ENCODE results near the gene MAS1. TPM values are rescaled to one million over a fixed set of nuclear protein-coding genes. Genes with fewer than 3 reads are reported as not detected.
A peak's percentile ranks its signal among the peaks of the same experiment; 100 is the strongest.
"Not testable (repeated sequence)": the region's sequence is repeated elsewhere in the genome, so short reads cannot be mapped to it uniquely, and the experiment has no call there.

The MAS1 gene
- total RNA-seq, result not detected

GRCh38 chr6:159890792-159891191, at the start of gene MAS1:
MAS1 (plus strand) TSS chr6:159890988; CDS start chr6:159906956, 15,968 bp downstream.
- Mint-ChIP-seq H3K27ac (no peak within 1 kb of the TSS), H3K4me1 (no peaks in the 10 kb centered on the region), H3K27me3 (peaks cover 44% of the 10 kb centered on the region), H3K9me3 (no peaks in the 10 kb centered on the region), H3K36me3 (ENCODE audit: low read depth) (no peaks in the 10 kb centered on the region), H3K4me3 (no peak within 1 kb of the TSS)
- CTCF ChIA-PET, result interaction anchor here (1.2 kb wide), 1 partner anchor 62 kb away, joined by 4 read pairs; no protein-coding TSS in a partner anchor
- POLR2A ChIA-PET, result no interaction called here
- no peak for DNase-seq

DNA sequence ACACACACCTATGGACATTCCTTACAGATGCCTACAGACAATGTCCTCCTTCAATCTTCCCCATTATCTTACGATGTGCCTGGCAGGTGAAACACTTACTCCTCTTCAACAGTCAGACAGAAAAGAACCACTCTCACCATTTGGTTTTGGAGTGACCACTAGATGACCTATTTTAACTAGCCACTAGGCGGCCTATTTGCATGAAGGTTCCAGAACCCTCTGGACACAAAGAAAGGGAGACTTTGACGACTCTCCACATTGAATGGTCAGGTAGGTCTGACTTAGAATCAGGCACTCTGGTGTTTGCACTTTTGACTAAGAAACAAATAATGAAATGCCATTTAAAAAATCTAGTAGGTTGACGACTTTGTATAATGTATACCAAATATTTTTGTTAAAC, 48.8 kb upstream of the MAS1 start:
- Mint-ChIP-seq H3K9me3 (no peaks in the 10 kb centered on the region), H3K36me3 (ENCODE audit: low read depth) (no peaks in the 10 kb centered on the region), H3K27ac (no peak overlapping the region), H3K27me3 (peaks cover 1% of the 10 kb centered on the region), H3K4me1 (peaks cover 6% of the 10 kb centered on the region), H3K4me3 (no peak overlapping the region)
- DNase-seq, result no peak
- ChIA-PET CTCF (no interaction called here), POLR2A (no interaction called here)

- Mint-ChIP-seq H3K27ac (no peak overlapping the region), H3K9me3 (peaks cover 7% of the 10 kb centered on the region), H3K27me3 (peaks cover 1% of the 10 kb centered on the region), H3K4me1 (peaks cover 6% of the 10 kb centered on the region), H3K4me3 (no peak overlapping the region), H3K36me3 (ENCODE audit: low read depth) (no peaks in the 10 kb centered on the region)
- ChIA-PET CTCF (interaction anchor here (1.2 kb wide), 1 partner anchor 10 kb away, joined by 3 read pairs; no protein-coding TSS in a partner anchor), POLR2A (no interaction called here)
- no peak for DNase-seq
Observed at GRCh38 chr6:159844737-159845645, 45.8 kb upstream of the MAS1 start.

GRCh38 chr6:159848552-159848951, 42.2 kb upstream of the MAS1 start:
- H3K4me3 Mint-ChIP-seq; POLR2A ChIA-PET; H3K9me3 Mint-ChIP-seq; H3K27ac Mint-ChIP-seq; H3K36me3 Mint-ChIP-seq (ENCODE audit: low read depth); CTCF ChIA-PET; DNase-seq; H3K27me3 Mint-ChIP-seq; H3K4me1 Mint-ChIP-seq: not testable (repeated sequence)

- H3K27ac Mint-ChIP-seq; H3K4me3 Mint-ChIP-seq; H3K36me3 Mint-ChIP-seq (ENCODE audit: low read depth); CTCF ChIA-PET; DNase-seq; POLR2A ChIA-PET; H3K4me1 Mint-ChIP-seq; H3K27me3 Mint-ChIP-seq; H3K9me3 Mint-ChIP-seq: not testable (repeated sequence)
Observed at GRCh38 chr6:159849851-159850250, 40.9 kb upstream of the MAS1 start.

GRCh38 chr6:159852877-159853276, 37.9 kb upstream of the MAS1 start:
- H3K4me1 Mint-ChIP-seq, result no peaks in the 10 kb centered on the region
- POLR2A ChIA-PET, result no interaction called here
- CTCF ChIA-PET, result interaction anchor here (0.6 to 1.3 kb wide), 3 partner anchors 98 to 206 kb away, joined by 3 read pairs; no protein-coding TSS in a partner anchor
- H3K9me3 Mint-ChIP-seq, result peaks cover 5% of the 10 kb centered on the region
- no peak overlapping the region for H3K27ac Mint-ChIP-seq
- H3K36me3 Mint-ChIP-seq (ENCODE audit: low read depth), result no peaks in the 10 kb centered on the region
- no peak overlapping the region for H3K4me3 Mint-ChIP-seq
- peak; percentile 41 for DNase-seq
- peaks cover 15% of the 10 kb centered on the region for H3K27me3 Mint-ChIP-seq

DNA sequence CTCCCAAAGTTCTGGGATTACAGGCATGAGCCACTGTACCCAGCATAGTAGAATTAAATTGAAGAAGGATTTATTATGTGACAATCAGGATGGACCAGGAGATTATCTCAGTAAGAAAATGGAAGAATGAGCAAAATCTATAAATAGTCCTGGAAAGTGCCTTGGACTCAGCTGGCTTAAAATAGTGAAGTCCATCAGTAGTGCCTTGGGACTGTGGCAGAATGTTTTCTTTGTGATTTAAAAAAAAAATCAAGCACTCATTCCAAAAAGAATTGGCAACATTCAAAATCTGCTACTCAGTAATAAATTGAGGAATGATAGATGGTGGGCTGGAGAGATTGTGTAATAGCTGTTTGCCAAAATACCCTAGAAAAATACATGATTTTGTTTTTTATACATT, 37.0 kb upstream of the MAS1 start:
- H3K4me3 Mint-ChIP-seq, result no peak overlapping the region

DNA sequence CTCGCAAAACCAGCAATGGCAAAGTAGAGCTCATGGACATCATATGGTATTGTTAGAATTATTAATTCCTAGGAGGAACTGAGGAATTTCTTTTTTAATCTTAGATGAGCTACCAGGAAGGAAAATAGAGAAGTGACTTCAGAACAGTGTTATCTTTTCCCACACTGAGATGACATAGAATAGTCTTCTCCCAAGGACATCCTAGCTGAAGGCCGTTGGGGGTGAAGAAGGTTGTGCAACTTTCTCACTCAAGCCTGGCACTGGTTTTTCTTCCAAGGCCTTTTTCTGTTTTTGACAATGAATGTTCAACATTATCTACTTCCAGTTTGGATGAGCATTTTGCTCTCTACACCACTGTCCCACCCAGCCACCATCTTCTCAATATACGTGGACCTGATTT, 35.8 kb upstream of the MAS1 start:
- POLR2A ChIA-PET, result no interaction called here
- H3K9me3 Mint-ChIP-seq, result no peaks in the 10 kb centered on the region
- no peak overlapping the region for H3K4me3 Mint-ChIP-seq
- H3K4me1 Mint-ChIP-seq, result no peaks in the 10 kb centered on the region
- CTCF ChIA-PET, result interaction anchor here (0.8 kb wide), 1 partner anchor 9 kb away, joined by 3 read pairs; no protein-coding TSS in a partner anchor
- H3K27me3 Mint-ChIP-seq, result peaks cover 17% of the 10 kb centered on the region
- H3K27ac Mint-ChIP-seq, result no peak overlapping the region
- no peak for DNase-seq
- H3K36me3 Mint-ChIP-seq (ENCODE audit: low read depth), result no peaks in the 10 kb centered on the region

More for the DNA sequence above, 37.0 kb upstream of the MAS1 start:
- H3K9me3 Mint-ChIP-seq, result no peaks in the 10 kb centered on the region
- H3K27ac Mint-ChIP-seq, result no peak overlapping the region
- no peaks in the 10 kb centered on the region for H3K4me1 Mint-ChIP-seq
- DNase-seq, result no peak
- ChIA-PET POLR2A (no interaction called here), CTCF (interaction anchor here (0.7 kb wide), 1 partner anchor 19 kb away, joined by 3 read pairs; no protein-coding TSS in a partner anchor)
- H3K27me3 Mint-ChIP-seq, result peaks cover 17% of the 10 kb centered on the region
- H3K36me3 Mint-ChIP-seq (ENCODE audit: low read depth), result no peaks in the 10 kb centered on the region

GRCh38 chr6:159858259-159858658, 32.5 kb upstream of the MAS1 start:
- no peaks in the 10 kb centered on the region for H3K9me3 Mint-ChIP-seq
- H3K4me1 Mint-ChIP-seq, result peaks cover 15% of the 10 kb centered on the region
- H3K27ac Mint-ChIP-seq, result no peak overlapping the region
- no peaks in the 10 kb centered on the region for H3K36me3 Mint-ChIP-seq (ENCODE audit: low read depth)
- H3K4me3 Mint-ChIP-seq, result no peak overlapping the region
- ChIA-PET POLR2A (no interaction called here), CTCF (no interaction called here)
- no peak for DNase-seq
- H3K27me3 Mint-ChIP-seq, result peaks cover 18% of the 10 kb centered on the region

DNA sequence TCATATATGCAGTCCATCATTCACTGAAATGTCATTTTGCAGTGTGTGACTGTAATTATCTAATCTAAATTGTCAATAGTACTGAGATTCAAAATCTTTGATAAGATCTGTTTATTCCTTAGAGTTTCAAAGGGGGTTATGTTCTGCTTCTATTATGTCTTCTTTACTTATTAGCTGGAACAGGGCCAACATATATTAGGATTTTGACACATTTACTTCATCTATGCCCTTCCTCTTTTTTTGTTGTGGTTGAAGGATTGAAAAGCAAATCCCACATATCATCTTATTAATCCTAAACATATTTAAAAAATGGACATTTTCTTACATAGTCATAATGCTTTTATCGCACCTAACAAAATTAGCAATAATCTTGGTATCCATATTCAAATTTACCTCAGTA, 30.3 kb upstream of the MAS1 start:
- Mint-ChIP-seq H3K9me3 (no peaks in the 10 kb centered on the region), H3K4me1 (peaks cover 16% of the 10 kb centered on the region), H3K4me3 (no peak overlapping the region), H3K27ac (no peak overlapping the region), H3K27me3 (peaks cover 18% of the 10 kb centered on the region), H3K36me3 (ENCODE audit: low read depth) (no peaks in the 10 kb centered on the region)
- POLR2A ChIA-PET, result no interaction called here
- CTCF ChIA-PET, result interaction anchor here (0.7 kb wide), 1 partner anchor 9 kb away, joined by 4 read pairs; no protein-coding TSS in a partner anchor
- no peak for DNase-seq

DNA sequence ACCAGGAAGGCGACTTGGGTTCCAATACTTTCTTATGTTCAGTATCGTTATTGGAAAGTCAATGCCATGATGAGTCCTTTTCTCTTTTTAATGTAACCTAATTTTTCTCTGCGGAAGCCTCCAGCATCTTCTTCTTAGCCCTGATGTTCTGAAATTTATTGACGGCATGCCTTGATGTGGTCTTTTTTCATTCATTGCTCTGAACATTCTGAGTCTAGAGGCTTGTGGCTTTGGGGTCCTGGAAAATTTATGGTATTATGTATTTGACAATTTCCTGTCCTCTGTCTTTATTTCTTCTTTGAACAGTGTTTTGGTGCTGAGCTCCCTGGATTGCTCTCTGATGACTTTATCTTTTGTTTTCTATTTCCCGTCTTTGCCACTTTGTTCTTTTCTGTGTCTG, 28.7 kb upstream of the MAS1 start:
- Mint-ChIP-seq H3K9me3 (no peaks in the 10 kb centered on the region), H3K36me3 (ENCODE audit: low read depth) (no peaks in the 10 kb centered on the region), H3K4me3 (no peak overlapping the region), H3K27ac (no peak overlapping the region), H3K27me3 (peaks cover 12% of the 10 kb centered on the region), H3K4me1 (peaks cover 16% of the 10 kb centered on the region)
- CTCF ChIA-PET, result no interaction called here
- POLR2A ChIA-PET, result no interaction called here
- no peak for DNase-seq

DNA sequence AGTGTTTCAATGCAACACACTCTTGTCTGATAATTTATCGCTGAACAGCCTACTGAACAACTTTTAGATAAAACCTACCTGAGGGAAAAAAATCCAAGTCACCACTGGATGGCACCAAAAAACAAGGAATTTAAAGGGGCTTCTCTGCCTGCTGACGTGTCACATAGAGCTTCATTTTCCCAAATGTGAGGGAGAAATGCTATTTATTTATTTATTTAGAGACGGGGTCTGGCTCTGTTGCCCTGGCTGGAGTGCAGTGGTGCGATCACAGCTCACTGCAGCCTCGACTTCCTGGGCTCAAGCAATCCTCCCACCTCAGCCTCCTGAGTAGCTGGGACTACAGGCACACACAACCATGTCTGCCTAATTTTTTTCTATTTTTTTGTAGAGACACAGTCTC, 27.4 kb upstream of the MAS1 start:
- CTCF ChIA-PET; H3K4me3 Mint-ChIP-seq; H3K9me3 Mint-ChIP-seq; H3K27ac Mint-ChIP-seq; H3K27me3 Mint-ChIP-seq; H3K36me3 Mint-ChIP-seq (ENCODE audit: low read depth); POLR2A ChIA-PET: not testable (repeated sequence)
- peaks cover 16% of the 10 kb centered on the region for H3K4me1 Mint-ChIP-seq
- peak; percentile 37 for DNase-seq

DNA sequence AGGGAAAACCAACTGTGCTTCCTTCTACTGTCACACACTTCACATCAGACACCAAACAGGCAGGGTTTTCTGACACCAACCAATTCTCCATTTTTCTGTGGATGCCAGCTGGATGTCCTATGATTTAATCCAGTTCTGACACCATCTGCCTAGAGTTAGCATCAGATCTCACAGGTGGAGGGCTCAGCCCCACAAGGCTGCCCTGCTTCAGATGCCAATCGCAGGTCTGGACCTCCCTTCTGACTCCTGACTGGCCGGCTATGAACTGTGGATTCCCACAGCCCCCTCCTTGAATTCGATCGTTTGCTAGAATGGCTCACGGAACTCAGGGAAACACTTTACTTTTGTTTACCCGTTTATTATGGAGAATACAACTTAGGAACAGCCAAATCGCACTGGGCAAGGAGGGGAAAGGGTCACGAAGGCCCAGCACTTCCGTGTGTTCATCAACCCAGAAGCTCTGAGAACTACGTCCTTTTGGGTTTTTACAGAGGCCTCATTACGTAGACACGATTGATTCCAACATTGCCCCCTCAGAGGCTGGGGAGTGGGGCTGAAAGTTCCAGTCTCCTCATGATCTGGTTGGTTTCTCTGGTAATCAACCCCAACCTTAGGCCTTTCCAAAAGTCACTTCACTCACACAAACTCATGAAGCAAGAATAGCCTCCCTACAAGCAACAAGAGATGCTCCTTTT, 25.4 kb upstream of the MAS1 start:
- ChIA-PET CTCF (no interaction called here), POLR2A (no interaction called here)
- no peak overlapping the region for H3K4me3 Mint-ChIP-seq
- H3K27me3 Mint-ChIP-seq, result peaks cover 2% of the 10 kb centered on the region
- H3K36me3 Mint-ChIP-seq (ENCODE audit: low read depth), result no peaks in the 10 kb centered on the region
- H3K27ac Mint-ChIP-seq, result no peak overlapping the region
- DNase-seq, result no peak
- H3K9me3 Mint-ChIP-seq, result no peaks in the 10 kb centered on the region
- H3K4me1 Mint-ChIP-seq, result peaks cover 16% of the 10 kb centered on the region
